ENCODE results near the gene ADIPOQ.
"Not testable (repeated sequence)": the region's sequence is repeated elsewhere in the genome, so short reads cannot be mapped to it uniquely, and the experiment has no call there.

The ADIPOQ gene

DNA sequence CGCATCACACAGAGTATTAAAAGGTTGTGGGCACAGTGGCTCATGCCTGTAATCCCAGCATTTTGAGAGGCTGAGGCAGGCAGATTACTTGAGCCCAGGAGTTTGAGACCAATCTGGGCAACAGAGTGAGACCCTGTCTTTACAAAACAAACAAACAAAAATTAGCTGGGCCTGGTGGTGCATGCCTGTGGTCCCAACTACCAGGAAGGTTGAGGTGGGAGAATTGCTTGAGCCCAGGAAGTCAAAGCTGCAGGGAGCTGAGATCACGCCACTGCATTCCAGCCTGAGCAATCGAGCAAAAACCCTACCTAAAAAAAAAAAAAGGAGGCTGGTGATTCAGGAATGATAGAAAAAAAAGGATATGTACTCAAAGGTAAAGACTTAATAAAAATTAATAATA is 59.6 kb downstream of the ADIPOQ start:
- no peak for DNase-seq (ENCODE audit: low spot score)

DNA sequence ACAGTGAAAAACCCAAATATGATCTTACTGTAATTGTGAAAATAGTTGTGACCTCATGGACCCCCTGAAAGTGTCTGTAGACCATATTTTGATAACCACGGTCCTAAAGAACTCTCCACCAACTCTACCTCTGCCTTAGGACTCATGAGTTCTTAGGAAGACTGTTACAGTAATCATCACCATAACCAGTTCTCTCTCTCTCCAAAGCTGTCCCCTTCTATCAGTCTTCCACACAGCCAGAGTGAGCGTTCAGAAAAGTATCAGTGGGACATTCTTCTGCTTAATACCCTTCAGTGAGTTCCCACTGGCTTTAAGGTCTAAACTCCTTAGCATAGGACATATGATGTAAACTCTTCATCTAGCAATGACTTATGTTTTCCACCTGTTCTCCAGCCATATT is 60.2 kb downstream of the ADIPOQ start:
- DNase-seq (ENCODE audit: low spot score): no peak

DNA sequence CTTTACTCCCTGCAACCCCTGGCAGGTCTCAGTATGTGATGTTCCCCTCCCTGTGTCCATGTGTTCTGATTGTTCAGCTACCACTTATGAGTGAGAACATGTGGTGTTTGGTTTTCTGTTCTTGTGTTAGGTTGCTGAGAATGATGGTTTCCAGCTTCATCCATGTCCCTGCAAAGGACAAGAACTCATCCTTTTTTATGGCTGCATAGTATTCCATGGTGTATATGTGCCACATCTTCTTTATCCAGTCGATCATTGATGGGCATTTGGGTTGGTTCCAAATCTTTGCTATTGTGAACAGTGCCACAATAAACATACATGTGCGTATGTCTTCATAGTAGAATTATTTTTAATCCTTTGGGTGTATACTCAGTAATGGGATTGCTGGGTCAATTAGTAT is 61.2 kb downstream of the ADIPOQ start:
- DNase-seq (ENCODE audit: low spot score): not testable (repeated sequence)

DNA sequence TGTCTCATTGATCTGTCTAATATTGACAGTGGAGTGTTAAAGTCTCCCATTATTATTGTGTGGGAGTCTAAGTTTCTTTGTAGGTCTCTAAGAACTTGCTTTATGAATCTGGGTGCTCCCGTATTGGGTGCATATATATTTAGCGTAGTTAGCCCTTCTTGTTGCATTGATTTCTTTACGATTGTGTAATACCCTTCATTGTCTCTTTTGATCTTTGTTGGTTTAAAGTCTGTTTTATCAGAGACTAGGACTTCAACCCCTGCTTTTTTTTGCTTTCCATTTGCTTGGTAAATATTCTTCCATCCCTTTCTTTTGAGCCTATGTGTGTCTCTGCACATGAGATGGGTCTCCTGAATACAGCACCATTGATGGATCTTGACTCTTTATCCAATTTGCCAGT is 64.6 kb downstream of the ADIPOQ start:
- DNase-seq (ENCODE audit: low spot score): not testable (repeated sequence)

Measured in cerebellar cortex (tissue), 1 donor.